ENCODE results near the gene ROS1.

DNA sequence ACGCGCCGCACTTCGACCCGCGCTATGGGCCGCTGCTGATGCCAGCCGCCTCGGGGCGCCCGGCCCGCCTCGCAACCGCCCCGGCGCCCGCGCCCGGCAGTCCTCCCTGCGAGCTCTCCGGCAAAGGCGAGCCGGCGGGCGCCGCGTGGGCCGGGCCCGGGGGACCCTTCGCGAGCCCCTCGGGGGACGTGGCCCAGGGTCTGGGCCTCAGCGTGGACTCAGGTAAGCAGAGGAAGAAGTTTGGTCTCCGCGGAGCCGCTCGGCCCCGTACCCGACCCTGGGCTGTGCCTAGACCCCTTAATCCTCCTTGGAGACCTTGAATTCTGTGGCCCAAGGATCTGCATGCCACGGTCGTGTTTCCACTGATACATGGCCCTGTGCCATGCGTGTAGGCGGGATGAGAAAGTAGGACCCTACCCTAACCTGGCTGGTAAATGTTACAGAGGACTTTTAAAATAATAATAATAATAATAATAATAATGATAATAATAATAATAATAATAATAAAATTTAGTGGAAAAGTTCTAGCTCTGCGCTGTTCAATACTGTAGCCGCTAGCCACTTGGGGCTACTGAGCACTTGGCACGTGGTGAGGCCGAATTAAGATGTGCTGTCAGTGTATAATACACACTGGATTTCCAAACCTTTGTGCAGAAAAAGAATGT is 154.8 kb downstream of the ROS1 start:
- TF ChIP-seq, protein P1, sequence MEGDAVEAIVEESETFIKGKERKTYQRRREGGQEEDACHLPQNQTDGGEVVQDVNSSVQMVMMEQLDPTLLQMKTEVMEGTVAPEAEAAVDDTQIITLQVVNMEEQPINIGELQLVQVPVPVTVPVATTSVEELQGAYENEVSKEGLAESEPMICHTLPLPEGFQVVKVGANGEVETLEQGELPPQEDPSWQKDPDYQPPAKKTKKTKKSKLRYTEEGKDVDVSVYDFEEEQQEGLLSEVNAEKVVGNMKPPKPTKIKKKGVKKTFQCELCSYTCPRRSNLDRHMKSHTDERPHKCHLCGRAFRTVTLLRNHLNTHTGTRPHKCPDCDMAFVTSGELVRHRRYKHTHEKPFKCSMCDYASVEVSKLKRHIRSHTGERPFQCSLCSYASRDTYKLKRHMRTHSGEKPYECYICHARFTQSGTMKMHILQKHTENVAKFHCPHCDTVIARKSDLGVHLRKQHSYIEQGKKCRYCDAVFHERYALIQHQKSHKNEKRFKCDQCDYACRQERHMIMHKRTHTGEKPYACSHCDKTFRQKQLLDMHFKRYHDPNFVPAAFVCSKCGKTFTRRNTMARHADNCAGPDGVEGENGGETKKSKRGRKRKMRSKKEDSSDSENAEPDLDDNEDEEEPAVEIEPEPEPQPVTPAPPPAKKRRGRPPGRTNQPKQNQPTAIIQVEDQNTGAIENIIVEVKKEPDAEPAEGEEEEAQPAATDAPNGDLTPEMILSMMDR (IDR thresholded peaks at IDR 0.05): no peak
- TF ChIP-seq POLR2A (IDR thresholded peaks at IDR 0.05): no peak
